Right atrium auricular region (tissue), 2 donors: ENCODE measurements around the gene PCBD2. TPM values are rescaled to one million over a fixed set of nuclear protein-coding genes. Genes with fewer than 3 reads are reported as not detected.

Experiments used
- DNase-seq: peaks from one replicate; pipeline ENCODE4 v3.0.0-alpha.2; 2019; ENCODE audit warnings: low spot score
- H3K27ac ChIP-seq, 2 donors: fragments of 200-600 bp; sonication (generic); 1 replicate in 1 of 2; 2 replicates in 1 of 2; pipeline ENCODE4 v1.5.1; 2016 to 2019
- H3K27me3 ChIP-seq, 2 donors: fragments of 200-600 bp; sonication (generic); one replicate each; pipeline versions ENCODE4 v1.5.1 to v1.6.0; 2017 to 2019
- H3K36me3 ChIP-seq: fragments of 200-600 bp; sonication (generic); one replicate; pipeline ENCODE4 v1.5.1; 2016
- H3K4me1 ChIP-seq, 2 donors: fragments of 200-600 bp; sonication (generic); one replicate each; pipeline versions ENCODE4 v1.5.1 to v1.6.0; 2017 to 2019
- H3K4me3 ChIP-seq, 2 donors: fragments of 200-600 bp; sonication (generic); 1 replicate in 1 of 2; 2 replicates in 1 of 2; pipeline ENCODE4 v1.5.1; 2017 to 2019; ENCODE audit warnings: mild to moderate bottlenecking in 1 of 2, moderate library complexity in 1 of 2
- H3K9me3 ChIP-seq, 2 donors: fragments of 200-600 bp; sonication (generic); one replicate each; pipeline ENCODE4 v1.5.1; 2019
- total RNA-seq, 2 donors: library from RNA; depleted of rRNA; stranded (reverse); fragments of >200 nt; gene quantifications; one replicate each; pipeline ENCODE4 v1.1.0, GENCODE V29; 2016
- TF ChIP-seq, protein P1 (sequence below), 2 donors: fragments of 200-600 bp; sonication (generic); IDR thresholded peaks; one replicate each; pipeline ENCODE4 v1.5.1; 2019; ENCODE audit warnings: antibody characterized with exemption in 2 of 2

Gene PCBD2
- total RNA-seq, 2 donors from 2014 or later, result 10.9 to 19.1 TPM

- H3K36me3 ChIP-seq, result no peaks in the 10 kb centered on the region
- peaks cover 0 to 7% of the 10 kb centered on the region in 2 donors for H3K9me3 ChIP-seq
- no peaks in the 10 kb centered on the region for H3K27me3 ChIP-seq
- peaks cover 0 to 10% of the 10 kb centered on the region in 2 donors for H3K4me1 ChIP-seq
- TF ChIP-seq, protein P1, sequence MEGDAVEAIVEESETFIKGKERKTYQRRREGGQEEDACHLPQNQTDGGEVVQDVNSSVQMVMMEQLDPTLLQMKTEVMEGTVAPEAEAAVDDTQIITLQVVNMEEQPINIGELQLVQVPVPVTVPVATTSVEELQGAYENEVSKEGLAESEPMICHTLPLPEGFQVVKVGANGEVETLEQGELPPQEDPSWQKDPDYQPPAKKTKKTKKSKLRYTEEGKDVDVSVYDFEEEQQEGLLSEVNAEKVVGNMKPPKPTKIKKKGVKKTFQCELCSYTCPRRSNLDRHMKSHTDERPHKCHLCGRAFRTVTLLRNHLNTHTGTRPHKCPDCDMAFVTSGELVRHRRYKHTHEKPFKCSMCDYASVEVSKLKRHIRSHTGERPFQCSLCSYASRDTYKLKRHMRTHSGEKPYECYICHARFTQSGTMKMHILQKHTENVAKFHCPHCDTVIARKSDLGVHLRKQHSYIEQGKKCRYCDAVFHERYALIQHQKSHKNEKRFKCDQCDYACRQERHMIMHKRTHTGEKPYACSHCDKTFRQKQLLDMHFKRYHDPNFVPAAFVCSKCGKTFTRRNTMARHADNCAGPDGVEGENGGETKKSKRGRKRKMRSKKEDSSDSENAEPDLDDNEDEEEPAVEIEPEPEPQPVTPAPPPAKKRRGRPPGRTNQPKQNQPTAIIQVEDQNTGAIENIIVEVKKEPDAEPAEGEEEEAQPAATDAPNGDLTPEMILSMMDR (IDR thresholded peaks at IDR 0.05), result no peak
- no peak overlapping the region for H3K4me3 ChIP-seq
- H3K27ac ChIP-seq, result no peak overlapping the region
- no peak for DNase-seq
Measured at GRCh38 chr5:134949316-134949715, 44.4 kb downstream of the PCBD2 start.

GRCh38 chr5:134957920-134958608 is 53.1 kb downstream of the PCBD2 start:
- H3K27ac ChIP-seq, result no peak overlapping the region
- H3K27me3 ChIP-seq, result no peaks in the 10 kb centered on the region
- H3K36me3 ChIP-seq, result peaks cover 9% of the 10 kb centered on the region
- H3K9me3 ChIP-seq, result peaks cover 0 to 13% of the 10 kb centered on the region in 2 donors
- no peaks in the 10 kb centered on the region for H3K4me1 ChIP-seq
- no peak overlapping the region for H3K4me3 ChIP-seq
- DNase-seq, result no peak
- TF ChIP-seq, protein P1 (IDR thresholded peaks at IDR 0.05), result no peak

DNA sequence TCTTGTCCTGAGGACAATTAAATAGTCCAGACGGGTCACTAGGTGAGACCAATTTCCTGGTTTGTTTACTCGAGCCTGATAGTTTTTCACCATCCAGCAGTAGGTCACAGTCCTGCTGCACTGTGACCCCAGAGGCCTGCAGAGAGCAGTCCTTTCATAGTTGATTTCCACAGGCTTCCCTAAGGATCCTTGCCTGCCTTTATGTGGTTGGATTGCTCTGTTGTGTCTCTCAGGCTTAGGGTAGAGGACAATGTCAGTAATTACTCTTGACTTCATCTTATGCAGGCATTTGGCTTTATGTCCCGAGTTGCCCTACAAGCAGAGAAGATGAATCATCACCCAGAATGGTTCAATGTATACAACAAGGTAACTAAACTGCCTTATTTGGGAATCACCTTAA is 53.8 kb downstream of the PCBD2 start:
- no peaks in the 10 kb centered on the region for H3K4me1 ChIP-seq
- peaks cover 0 to 12% of the 10 kb centered on the region in 2 donors for H3K9me3 ChIP-seq
- H3K4me3 ChIP-seq, result no peak overlapping the region
- TF ChIP-seq, protein P1 (IDR thresholded peaks at IDR 0.05), result no peak
- DNase-seq, result no peak
- no peaks in the 10 kb centered on the region for H3K27me3 ChIP-seq
- H3K27ac ChIP-seq, result no peak overlapping the region
- H3K36me3 ChIP-seq, result peaks cover 9% of the 10 kb centered on the region

- no peaks in the 10 kb centered on the region for H3K9me3 ChIP-seq
- TF ChIP-seq, protein P1 (IDR thresholded peaks at IDR 0.05), result no peak
- H3K4me3 ChIP-seq, result no peak overlapping the region
- H3K27ac ChIP-seq, result no peak overlapping the region
- no peaks in the 10 kb centered on the region for H3K4me1 ChIP-seq
- H3K27me3 ChIP-seq, result no peaks in the 10 kb centered on the region
- no peak for DNase-seq
- peaks cover 14% of the 10 kb centered on the region for H3K36me3 ChIP-seq
Measured at GRCh38 chr5:134963098-134963497, 58.2 kb downstream of the PCBD2 start.

GRCh38 chr5:134964359-134965270 is 59.7 kb downstream of the PCBD2 start:
- H3K27me3 ChIP-seq, result no peaks in the 10 kb centered on the region
- no peak overlapping the region for H3K27ac ChIP-seq
- no peak overlapping the region for H3K4me3 ChIP-seq
- no peaks in the 10 kb centered on the region for H3K9me3 ChIP-seq
- no peak for DNase-seq
- peaks cover 14% of the 10 kb centered on the region for H3K36me3 ChIP-seq
- no peaks in the 10 kb centered on the region for H3K4me1 ChIP-seq
- TF ChIP-seq, protein P1 (IDR thresholded peaks at IDR 0.05), result no peak
